Left kidney (tissue), 2 donors: ENCODE measurements around the gene MAPT. TPM values are rescaled to one million over a fixed set of nuclear protein-coding genes. Genes with fewer than 3 reads are reported as not detected.
A peak's percentile ranks its signal among the peaks of the same experiment; 100 is the strongest.

Experiments
- DNase-seq: peaks from one replicate; pipeline ENCODE4 v3.0.0-alpha.2; 2013
- polyA plus RNA-seq: library from polyadenylated mRNA; unstranded; fragments of 120-200 nt; gene quantifications from one replicate; pipeline ENCODE4 v1.2.1, GENCODE V29; 2013; ENCODE audit not compliant: insufficient read length

The MAPT gene
- polyA plus RNA-seq, 1 donor = 7.1 TPM

GRCh38 chr17:46030752-46031151 lies 136.4 kb downstream of the MAPT start:
- DNase-seq = no peak

GRCh38 chr17:46031440-46031839 lies 137.1 kb downstream of the MAPT start:
- DNase-seq = no peak

- DNase-seq = no peak
Measured at GRCh38 chr17:46031920-46032319, 137.6 kb downstream of the MAPT start.

GRCh38 chr17:46032909-46033308 lies 138.6 kb downstream of the MAPT start:
- no peak for DNase-seq

- no peak for DNase-seq
Measured at GRCh38 chr17:46033392-46033791, 139.0 kb downstream of the MAPT start.

GRCh38 chr17:46035112-46035818 lies 140.9 kb downstream of the MAPT start:
- DNase-seq = no peak

GRCh38 chr17:46036491-46036890 lies 142.1 kb downstream of the MAPT start:
- no peak for DNase-seq

GRCh38 chr17:46037722-46038255 lies 143.4 kb downstream of the MAPT start:
- DNase-seq = no peak

GRCh38 chr17:46038414-46038813 lies 144.1 kb downstream of the MAPT start:
- DNase-seq = no peak

GRCh38 chr17:46038937-46039336 lies 144.6 kb downstream of the MAPT start:
- DNase-seq = no peak

- DNase-seq = no peak
Measured at GRCh38 chr17:46039592-46040186, 145.3 kb downstream of the MAPT start.

GRCh38 chr17:46042246-46042645 lies 147.9 kb downstream of the MAPT start:
- DNase-seq = no peak

GRCh38 chr17:46042925-46043324 lies 148.6 kb downstream of the MAPT start:
- DNase-seq = no peak

GRCh38 chr17:46043606-46044005 lies 149.3 kb downstream of the MAPT start:
- DNase-seq = no peak

- peak; percentile 79 for DNase-seq
Measured at GRCh38 chr17:46044286-46044928, 150.1 kb downstream of the MAPT start.

GRCh38 chr17:46044989-46045388 lies 150.6 kb downstream of the MAPT start:
- DNase-seq = no peak

GRCh38 chr17:46045639-46046038 lies 151.3 kb downstream of the MAPT start:
- no peak for DNase-seq

GRCh38 chr17:46046957-46047356 lies 152.6 kb downstream of the MAPT start:
- DNase-seq = no peak

GRCh38 chr17:46047398-46047797 lies 153.0 kb downstream of the MAPT start:
- no peak for DNase-seq

GRCh38 chr17:46047856-46048255 lies 153.5 kb downstream of the MAPT start:
- DNase-seq = no peak

GRCh38 chr17:46049656-46050055 lies 155.3 kb downstream of the MAPT start:
- no peak for DNase-seq

- no peak for DNase-seq
Measured at GRCh38 chr17:46053911-46054534, 159.7 kb downstream of the MAPT start.

- DNase-seq = no peak
Measured at GRCh38 chr17:46056800-46057304, 162.5 kb downstream of the MAPT start.
